ENCODE data around the gene KLF7.

- TF ChIP-seq CTCF (IDR thresholded peaks at IDR 0.05) (no peak), POLR2A (IDR thresholded peaks at IDR 0.05) (no peak)
These were observed 76.9 kb downstream of the KLF7 start for GRCh38 chr2:207088839-207089238.

All from right lobe of liver (tissue), 4 donors.